Cardiac septum (tissue), 1 donor: ENCODE measurements around the gene SCAMP4. TPM values are rescaled to one million over a fixed set of nuclear protein-coding genes. Genes with fewer than 3 reads are reported as not detected.
A peak's percentile ranks its signal among the peaks of the same experiment; 100 is the strongest.

Experiments used
- DNase-seq: peaks from one replicate; pipeline ENCODE4 v3.0.0-alpha.2; 2020; ENCODE audit warnings: low spot score
- intact Hi-C: fragments of 100-400 bp; cut with DNase I; formaldehyde crosslinking; loops from one replicate; pipeline ENCODE4 v1.14.0; 2022
- long read RNA-seq: library from polyadenylated mRNA; unstranded; transcript quantifications from one replicate; pipeline ENCODE4 v2.0.0, GENCODE V29; 2021
- total RNA-seq: library from RNA; stranded (reverse); fragmentation: NEBNext Ultra II Directional; extraction: Animal tissue kit (Norgen Biotek cat#: 25700); gene quantifications from one replicate; pipeline ENCODE4 v1.2.1, GENCODE V29; 2021
- donor health status: DM: no; HTN: no; CAD: no.

Gene SCAMP4
- 14.9 TPM for total RNA-seq
- long read RNA-seq, transcript SCAMP4-201 (7 exons, 2,684 nt): major isoform, 10 of 14 reads
- long read RNA-seq, partial matches to known transcripts: 2 of 14 reads
- long read RNA-seq, other reads (novel, unspliced or antisense): 2 of 14 reads

- intact Hi-C loops: loop anchor here (2.0 kb wide), 1 partner anchor 40 kb away; no protein-coding TSS in a partner anchor
- DNase-seq: peak; percentile 100
These were observed at the start of gene SCAMP4, which contains the start of gene ADAT3 for GRCh38 chr19:1905110-1905862. Gene SCAMP4 (plus strand): TSS chr19:1905399. CDS start chr19:1915020, 9,621 bp downstream. Gene ADAT3 (plus strand): TSS chr19:1905399. CDS start chr19:1912048, 6,649 bp downstream.

GRCh38 chr19:1855828-1856255, 49.4 kb upstream of the SCAMP4 start:
- no peak for DNase-seq
- intact Hi-C loops: no loop called here

GRCh38 chr19:1856345-1856697, 48.9 kb upstream of the SCAMP4 start:
- intact Hi-C loops: no loop called here
- no peak for DNase-seq

GRCh38 chr19:1856698-1857603, 48.2 kb upstream of the SCAMP4 start:
- intact Hi-C loops: no loop called here
- DNase-seq: peak; percentile 93

- intact Hi-C loops: no loop called here
- no peak for DNase-seq
These were observed 47.4 kb upstream of the SCAMP4 start for GRCh38 chr19:1857648-1858326.

- intact Hi-C loops: no loop called here
- DNase-seq: no peak
These were observed 46.7 kb upstream of the SCAMP4 start for GRCh38 chr19:1858412-1859081.

GRCh38 chr19:1859331-1859781, 45.8 kb upstream of the SCAMP4 start:
- intact Hi-C loops: no loop called here
- no peak for DNase-seq

- DNase-seq: no peak
- intact Hi-C loops: no loop called here
These were observed 45.0 kb upstream of the SCAMP4 start for GRCh38 chr19:1860042-1860775.

GRCh38 chr19:1860821-1861598, 44.2 kb upstream of the SCAMP4 start:
- DNase-seq: no peak
- intact Hi-C loops: no loop called here

GRCh38 chr19:1861599-1862031, 43.6 kb upstream of the SCAMP4 start:
- intact Hi-C loops: no loop called here
- no peak for DNase-seq

- DNase-seq: no peak
- intact Hi-C loops: no loop called here
These were observed 43.2 kb upstream of the SCAMP4 start for GRCh38 chr19:1862068-1862423.

GRCh38 chr19:1862424-1863327, 42.5 kb upstream of the SCAMP4 start:
- intact Hi-C loops: no loop called here
- DNase-seq: no peak

- intact Hi-C loops: no loop called here
- no peak for DNase-seq
These were observed 41.9 kb upstream of the SCAMP4 start, which contains the start of gene KLF16 for GRCh38 chr19:1863328-1863637. Gene KLF16 (minus strand): TSS chr19:1863579. CDS start chr19:1863497, 82 bp downstream.

- intact Hi-C loops: loop anchor here (2.0 kb wide), 1 partner anchor 41 kb away; the partner anchor contains the start of genes ADAT3 and SCAMP4
- DNase-seq: peak; percentile 94
These were observed 41.3 kb upstream of the SCAMP4 start for GRCh38 chr19:1863638-1864479.

- intact Hi-C loops: loop anchor here (2.0 kb wide), 1 partner anchor 40 kb away; the partner anchor contains the start of genes ADAT3 and SCAMP4
- peak; percentile 91 for DNase-seq
These were observed 40.6 kb upstream of the SCAMP4 start for GRCh38 chr19:1864480-1865171.
